ENCODE measurements around the gene TCHP.

DNA sequence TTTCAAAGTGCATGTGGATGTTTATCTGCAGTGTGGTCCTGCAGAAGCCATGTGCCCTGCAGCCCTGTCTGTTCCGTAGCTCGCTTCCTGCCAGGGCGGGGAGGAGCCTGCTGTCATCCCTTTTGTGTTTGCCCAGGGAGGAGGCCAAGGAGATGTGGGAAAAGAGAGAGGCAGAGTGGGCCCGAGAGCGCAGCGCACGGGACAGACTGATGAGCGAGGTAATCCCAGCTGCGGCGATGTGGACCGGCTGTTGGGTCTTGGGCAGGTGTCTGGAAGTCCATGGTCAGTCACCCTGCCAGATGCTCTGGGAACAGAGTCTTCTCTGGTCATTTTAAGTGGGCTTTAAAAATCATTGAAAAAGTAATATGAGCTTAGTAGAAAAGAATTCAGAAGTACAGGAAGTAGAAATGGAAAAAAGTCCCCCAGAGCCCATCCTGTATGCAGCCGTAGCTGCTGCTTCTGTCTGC is 12.8 kb downstream of the TCHP start:
- TF ChIP-seq, protein P1, sequence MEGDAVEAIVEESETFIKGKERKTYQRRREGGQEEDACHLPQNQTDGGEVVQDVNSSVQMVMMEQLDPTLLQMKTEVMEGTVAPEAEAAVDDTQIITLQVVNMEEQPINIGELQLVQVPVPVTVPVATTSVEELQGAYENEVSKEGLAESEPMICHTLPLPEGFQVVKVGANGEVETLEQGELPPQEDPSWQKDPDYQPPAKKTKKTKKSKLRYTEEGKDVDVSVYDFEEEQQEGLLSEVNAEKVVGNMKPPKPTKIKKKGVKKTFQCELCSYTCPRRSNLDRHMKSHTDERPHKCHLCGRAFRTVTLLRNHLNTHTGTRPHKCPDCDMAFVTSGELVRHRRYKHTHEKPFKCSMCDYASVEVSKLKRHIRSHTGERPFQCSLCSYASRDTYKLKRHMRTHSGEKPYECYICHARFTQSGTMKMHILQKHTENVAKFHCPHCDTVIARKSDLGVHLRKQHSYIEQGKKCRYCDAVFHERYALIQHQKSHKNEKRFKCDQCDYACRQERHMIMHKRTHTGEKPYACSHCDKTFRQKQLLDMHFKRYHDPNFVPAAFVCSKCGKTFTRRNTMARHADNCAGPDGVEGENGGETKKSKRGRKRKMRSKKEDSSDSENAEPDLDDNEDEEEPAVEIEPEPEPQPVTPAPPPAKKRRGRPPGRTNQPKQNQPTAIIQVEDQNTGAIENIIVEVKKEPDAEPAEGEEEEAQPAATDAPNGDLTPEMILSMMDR (IDR thresholded peaks at IDR 0.05): no peak
- TF ChIP-seq POLR2A (IDR thresholded peaks at IDR 0.05): no peak
